Measurements from ENCODE around the gene SHKBP1.
A peak's percentile ranks its signal among the peaks of the same experiment; 100 is the strongest.

The SHKBP1 gene

DNA sequence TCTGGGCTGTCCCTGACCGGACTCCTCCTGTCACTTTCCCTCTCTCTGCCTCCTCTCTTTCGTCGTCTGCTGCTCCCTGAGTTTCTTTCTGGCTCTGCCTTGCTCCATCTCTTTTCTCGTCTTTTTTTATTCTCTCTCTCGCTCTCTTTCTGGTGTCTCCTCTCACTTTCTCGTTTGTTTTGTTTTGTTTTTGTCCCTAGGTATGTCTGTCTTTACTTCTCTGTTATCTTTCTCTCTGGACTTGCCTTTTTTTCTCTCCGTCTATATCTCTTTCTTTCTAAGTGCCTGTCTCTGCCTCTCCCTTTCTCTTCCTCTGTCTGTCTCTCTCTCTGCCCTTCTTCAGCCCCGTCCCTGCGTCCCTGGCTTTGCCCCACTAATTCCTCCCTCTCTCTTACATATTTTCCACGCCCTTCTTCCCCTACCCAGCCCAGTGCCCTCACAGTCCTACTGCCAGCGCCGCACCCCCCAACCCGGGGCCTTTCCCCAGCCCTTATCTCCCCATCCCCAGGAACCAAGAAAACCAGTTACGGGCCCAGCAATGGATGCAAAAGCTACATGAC is 48.1 kb upstream of the SHKBP1 start:
- CTCF ChIA-PET = interaction anchor here (0.6 to 13.3 kb wide), 16 partner anchors 15 to 612 kb away, joined by 3 to 259 read pairs (median 4); no protein-coding TSS in a partner anchor
- Histone ChIP-seq H3K9me3 (ENCODE audit: control insufficient read depth, insufficient read depth, low read depth, low read length) (no peaks in the 10 kb centered on the region), H3K4me1 (ENCODE audit: control insufficient read depth, insufficient read depth, low read length) (peaks cover 17% of the 10 kb centered on the region), H3K36me3 (ENCODE audit: control insufficient read depth in 2 of 2, insufficient read depth in 1 of 2, low read length in 2 of 2) (no peaks in the 10 kb centered on the region; a peak in 1 of 3 replicates), H3K4me3 (ENCODE audit: low read depth, low read length) (no peak overlapping the region), H3K27ac (ENCODE audit: extremely low read depth, low read depth, low read length) (peak overlapping the region; percentile 11; the same call in 1 of the 2 replicates)
- POLR2A ChIA-PET = no interaction called here
- TF ChIP-seq, protein P1, sequence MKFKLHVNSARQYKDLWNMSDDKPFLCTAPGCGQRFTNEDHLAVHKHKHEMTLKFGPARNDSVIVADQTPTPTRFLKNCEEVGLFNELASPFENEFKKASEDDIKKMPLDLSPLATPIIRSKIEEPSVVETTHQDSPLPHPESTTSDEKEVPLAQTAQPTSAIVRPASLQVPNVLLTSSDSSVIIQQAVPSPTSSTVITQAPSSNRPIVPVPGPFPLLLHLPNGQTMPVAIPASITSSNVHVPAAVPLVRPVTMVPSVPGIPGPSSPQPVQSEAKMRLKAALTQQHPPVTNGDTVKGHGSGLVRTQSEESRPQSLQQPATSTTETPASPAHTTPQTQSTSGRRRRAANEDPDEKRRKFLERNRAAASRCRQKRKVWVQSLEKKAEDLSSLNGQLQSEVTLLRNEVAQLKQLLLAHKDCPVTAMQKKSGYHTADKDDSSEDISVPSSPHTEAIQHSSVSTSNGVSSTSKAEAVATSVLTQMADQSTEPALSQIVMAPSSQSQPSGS (tag by site-specific recombination; IDR thresholded peaks at IDR 0.05; ENCODE audit: low read depth) = no peak
- TF ChIP-seq, protein P2, sequence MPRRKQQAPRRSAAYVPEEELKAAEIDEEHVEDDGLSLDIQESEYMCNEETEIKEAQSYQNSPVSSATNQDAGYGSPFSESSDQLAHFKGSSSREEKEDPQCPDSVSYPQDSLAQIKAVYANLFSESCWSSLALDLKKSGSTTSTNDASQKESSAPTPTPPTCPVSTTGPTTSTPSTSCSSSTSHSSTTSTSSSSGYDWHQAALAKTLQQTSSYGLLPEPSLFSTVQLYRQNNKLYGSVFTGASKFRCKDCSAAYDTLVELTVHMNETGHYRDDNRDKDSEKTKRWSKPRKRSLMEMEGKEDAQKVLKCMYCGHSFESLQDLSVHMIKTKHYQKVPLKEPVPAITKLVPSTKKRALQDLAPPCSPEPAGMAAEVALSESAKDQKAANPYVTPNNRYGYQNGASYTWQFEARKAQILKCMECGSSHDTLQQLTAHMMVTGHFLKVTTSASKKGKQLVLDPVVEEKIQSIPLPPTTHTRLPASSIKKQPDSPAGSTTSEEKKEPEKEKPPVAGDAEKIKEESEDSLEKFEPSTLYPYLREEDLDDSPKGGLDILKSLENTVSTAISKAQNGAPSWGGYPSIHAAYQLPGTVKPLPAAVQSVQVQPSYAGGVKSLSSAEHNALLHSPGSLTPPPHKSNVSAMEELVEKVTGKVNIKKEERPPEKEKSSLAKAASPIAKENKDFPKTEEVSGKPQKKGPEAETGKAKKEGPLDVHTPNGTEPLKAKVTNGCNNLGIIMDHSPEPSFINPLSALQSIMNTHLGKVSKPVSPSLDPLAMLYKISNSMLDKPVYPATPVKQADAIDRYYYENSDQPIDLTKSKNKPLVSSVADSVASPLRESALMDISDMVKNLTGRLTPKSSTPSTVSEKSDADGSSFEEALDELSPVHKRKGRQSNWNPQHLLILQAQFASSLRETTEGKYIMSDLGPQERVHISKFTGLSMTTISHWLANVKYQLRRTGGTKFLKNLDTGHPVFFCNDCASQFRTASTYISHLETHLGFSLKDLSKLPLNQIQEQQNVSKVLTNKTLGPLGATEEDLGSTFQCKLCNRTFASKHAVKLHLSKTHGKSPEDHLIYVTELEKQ (tag by site-specific recombination; IDR thresholded peaks at IDR 0.05; ENCODE audit: borderline replicate concordance) = no peak
- TF ChIP-seq ZNF843 (tag by site-specific recombination; IDR thresholded peaks at IDR 0.05) (0 out of 2 replicates have a peak, but pooled peaks have one; percentile 5), SP2 (tag by site-specific recombination; IDR thresholded peaks at IDR 0.05) (no peak), SETDB1 (IDR thresholded peaks at IDR 0.05; ENCODE audit: insufficient read length, low read length) (no peak), ZNF311 (tag by site-specific recombination; IDR thresholded peaks at IDR 0.05; ENCODE audit: borderline replicate concordance) (peak; percentile 18; the same call in 1 of the 2 replicates), ZNF169 (tag by site-specific recombination; IDR thresholded peaks at IDR 0.05) (0 out of 2 replicates have a peak, but pooled peaks have one; percentile 44), ZNF175 (tag by site-specific recombination; IDR thresholded peaks at IDR 0.05) (0 out of 2 replicates have a peak, but pooled peaks have one; percentile 61), ZNF555 (tag by site-specific recombination; conservative IDR thresholded peaks at IDR 0.05) (no peak), MEIS1 (CRISPR knock-in tag; IDR thresholded peaks at IDR 0.05; ENCODE audit: borderline replicate concordance) (no peak), ZNF664 (tag by site-specific recombination; IDR thresholded peaks at IDR 0.05) (no peak), ZNF791 (tag by site-specific recombination; IDR thresholded peaks at IDR 0.05) (0 out of 2 replicates have a peak, but pooled peaks have one; percentile 0), ZNF114 (tag by site-specific recombination; IDR thresholded peaks at IDR 0.05) (no peak; the same call in 1 of the 2 replicates), PRDM1 (tag by site-specific recombination; IDR thresholded peaks at IDR 0.05) (peak; percentile 87), ZNF366 (tag by site-specific recombination; conservative IDR thresholded peaks at IDR 0.05) (peak; percentile 94), ZFP3 (tag by site-specific recombination; IDR thresholded peaks at IDR 0.05; ENCODE audit: low read depth) (0 out of 2 replicates have a peak, but pooled peaks have one; percentile 6), ZNF530 (tag by site-specific recombination; IDR thresholded peaks at IDR 0.05; ENCODE audit: low read depth) (no peak)
- TF ChIP-seq, protein P3, sequence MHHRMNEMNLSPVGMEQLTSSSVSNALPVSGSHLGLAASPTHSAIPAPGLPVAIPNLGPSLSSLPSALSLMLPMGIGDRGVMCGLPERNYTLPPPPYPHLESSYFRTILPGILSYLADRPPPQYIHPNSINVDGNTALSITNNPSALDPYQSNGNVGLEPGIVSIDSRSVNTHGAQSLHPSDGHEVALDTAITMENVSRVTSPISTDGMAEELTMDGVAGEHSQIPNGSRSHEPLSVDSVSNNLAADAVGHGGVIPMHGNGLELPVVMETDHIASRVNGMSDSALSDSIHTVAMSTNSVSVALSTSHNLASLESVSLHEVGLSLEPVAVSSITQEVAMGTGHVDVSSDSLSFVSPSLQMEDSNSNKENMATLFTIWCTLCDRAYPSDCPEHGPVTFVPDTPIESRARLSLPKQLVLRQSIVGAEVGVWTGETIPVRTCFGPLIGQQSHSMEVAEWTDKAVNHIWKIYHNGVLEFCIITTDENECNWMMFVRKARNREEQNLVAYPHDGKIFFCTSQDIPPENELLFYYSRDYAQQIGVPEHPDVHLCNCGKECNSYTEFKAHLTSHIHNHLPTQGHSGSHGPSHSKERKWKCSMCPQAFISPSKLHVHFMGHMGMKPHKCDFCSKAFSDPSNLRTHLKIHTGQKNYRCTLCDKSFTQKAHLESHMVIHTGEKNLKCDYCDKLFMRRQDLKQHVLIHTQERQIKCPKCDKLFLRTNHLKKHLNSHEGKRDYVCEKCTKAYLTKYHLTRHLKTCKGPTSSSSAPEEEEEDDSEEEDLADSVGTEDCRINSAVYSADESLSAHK (tag by site-specific recombination; IDR thresholded peaks at IDR 0.05) = no peak
- TF ChIP-seq, protein P4, sequence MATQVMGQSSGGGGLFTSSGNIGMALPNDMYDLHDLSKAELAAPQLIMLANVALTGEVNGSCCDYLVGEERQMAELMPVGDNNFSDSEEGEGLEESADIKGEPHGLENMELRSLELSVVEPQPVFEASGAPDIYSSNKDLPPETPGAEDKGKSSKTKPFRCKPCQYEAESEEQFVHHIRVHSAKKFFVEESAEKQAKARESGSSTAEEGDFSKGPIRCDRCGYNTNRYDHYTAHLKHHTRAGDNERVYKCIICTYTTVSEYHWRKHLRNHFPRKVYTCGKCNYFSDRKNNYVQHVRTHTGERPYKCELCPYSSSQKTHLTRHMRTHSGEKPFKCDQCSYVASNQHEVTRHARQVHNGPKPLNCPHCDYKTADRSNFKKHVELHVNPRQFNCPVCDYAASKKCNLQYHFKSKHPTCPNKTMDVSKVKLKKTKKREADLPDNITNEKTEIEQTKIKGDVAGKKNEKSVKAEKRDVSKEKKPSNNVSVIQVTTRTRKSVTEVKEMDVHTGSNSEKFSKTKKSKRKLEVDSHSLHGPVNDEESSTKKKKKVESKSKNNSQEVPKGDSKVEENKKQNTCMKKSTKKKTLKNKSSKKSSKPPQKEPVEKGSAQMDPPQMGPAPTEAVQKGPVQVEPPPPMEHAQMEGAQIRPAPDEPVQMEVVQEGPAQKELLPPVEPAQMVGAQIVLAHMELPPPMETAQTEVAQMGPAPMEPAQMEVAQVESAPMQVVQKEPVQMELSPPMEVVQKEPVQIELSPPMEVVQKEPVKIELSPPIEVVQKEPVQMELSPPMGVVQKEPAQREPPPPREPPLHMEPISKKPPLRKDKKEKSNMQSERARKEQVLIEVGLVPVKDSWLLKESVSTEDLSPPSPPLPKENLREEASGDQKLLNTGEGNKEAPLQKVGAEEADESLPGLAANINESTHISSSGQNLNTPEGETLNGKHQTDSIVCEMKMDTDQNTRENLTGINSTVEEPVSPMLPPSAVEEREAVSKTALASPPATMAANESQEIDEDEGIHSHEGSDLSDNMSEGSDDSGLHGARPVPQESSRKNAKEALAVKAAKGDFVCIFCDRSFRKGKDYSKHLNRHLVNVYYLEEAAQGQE (tag by site-specific recombination; IDR thresholded peaks at IDR 0.05) = no peak
- TF ChIP-seq, protein P5, sequence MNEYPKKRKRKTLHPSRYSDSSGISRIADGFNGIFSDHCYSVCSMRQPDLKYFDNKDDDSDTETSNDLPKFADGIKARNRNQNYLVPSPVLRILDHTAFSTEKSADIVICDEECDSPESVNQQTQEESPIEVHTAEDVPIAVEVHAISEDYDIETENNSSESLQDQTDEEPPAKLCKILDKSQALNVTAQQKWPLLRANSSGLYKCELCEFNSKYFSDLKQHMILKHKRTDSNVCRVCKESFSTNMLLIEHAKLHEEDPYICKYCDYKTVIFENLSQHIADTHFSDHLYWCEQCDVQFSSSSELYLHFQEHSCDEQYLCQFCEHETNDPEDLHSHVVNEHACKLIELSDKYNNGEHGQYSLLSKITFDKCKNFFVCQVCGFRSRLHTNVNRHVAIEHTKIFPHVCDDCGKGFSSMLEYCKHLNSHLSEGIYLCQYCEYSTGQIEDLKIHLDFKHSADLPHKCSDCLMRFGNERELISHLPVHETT (tag by site-specific recombination; IDR thresholded peaks at IDR 0.05) = no peak
- TF ChIP-seq, protein P6, sequence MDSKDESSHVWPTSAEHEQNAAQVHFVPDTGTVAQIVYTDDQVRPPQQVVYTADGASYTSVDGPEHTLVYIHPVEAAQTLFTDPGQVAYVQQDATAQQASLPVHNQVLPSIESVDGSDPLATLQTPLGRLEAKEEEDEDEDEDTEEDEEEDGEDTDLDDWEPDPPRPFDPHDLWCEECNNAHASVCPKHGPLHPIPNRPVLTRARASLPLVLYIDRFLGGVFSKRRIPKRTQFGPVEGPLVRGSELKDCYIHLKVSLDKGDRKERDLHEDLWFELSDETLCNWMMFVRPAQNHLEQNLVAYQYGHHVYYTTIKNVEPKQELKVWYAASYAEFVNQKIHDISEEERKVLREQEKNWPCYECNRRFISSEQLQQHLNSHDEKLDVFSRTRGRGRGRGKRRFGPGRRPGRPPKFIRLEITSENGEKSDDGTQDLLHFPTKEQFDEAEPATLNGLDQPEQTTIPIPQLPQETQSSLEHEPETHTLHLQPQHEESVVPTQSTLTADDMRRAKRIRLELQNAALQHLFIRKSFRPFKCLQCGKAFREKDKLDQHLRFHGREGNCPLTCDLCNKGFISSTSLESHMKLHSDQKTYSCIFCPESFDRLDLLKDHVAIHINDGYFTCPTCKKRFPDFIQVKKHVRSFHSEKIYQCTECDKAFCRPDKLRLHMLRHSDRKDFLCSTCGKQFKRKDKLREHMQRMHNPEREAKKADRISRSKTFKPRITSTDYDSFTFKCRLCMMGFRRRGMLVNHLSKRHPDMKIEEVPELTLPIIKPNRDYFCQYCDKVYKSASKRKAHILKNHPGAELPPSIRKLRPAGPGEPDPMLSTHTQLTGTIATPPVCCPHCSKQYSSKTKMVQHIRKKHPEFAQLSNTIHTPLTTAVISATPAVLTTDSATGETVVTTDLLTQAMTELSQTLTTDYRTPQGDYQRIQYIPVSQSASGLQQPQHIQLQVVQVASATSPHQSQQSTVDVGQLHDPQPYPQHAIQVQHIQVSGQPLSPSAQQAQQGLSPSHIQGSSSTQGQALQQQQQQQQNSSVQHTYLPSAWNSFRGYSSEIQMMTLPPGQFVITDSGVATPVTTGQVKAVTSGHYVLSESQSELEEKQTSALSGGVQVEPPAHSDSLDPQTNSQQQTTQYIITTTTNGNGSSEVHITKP (tag by site-specific recombination; IDR thresholded peaks at IDR 0.05) = no peak
